Uterus (tissue), 4 donors: ENCODE results near the gene SLC25A1. TPM values are rescaled to one million over a fixed set of nuclear protein-coding genes. Genes with fewer than 3 reads are reported as not detected.
A peak's percentile ranks its signal among the peaks of the same experiment; 100 is the strongest.

Source experiments
- DNase-seq, 2 donors: peaks; one replicate each; pipeline ENCODE4 v3.0.0-alpha.2; 2019 to 2020
- H3K27ac ChIP-seq, 2 donors: fragments of 200-600 bp; sonication (generic); 1 replicate in 1 of 2; 2 replicates in 1 of 2; pipeline ENCODE4 v1.5.1; 2016 to 2018
- H3K27me3 ChIP-seq, 2 donors: fragments of 200-600 bp; sonication (generic); one replicate each; pipeline ENCODE4 v1.5.1; 2018 to 2019; ENCODE audit warnings: control low read depth in 1 of 2
- H3K36me3 ChIP-seq, 2 donors: fragments of 200-600 bp; sonication (generic); one replicate each; pipeline ENCODE4 v1.5.1; 2019; ENCODE audit warnings: control low read depth in 1 of 2
- H3K4me1 ChIP-seq, 2 donors: fragments of 200-600 bp; sonication (generic); one replicate each; pipeline ENCODE4 v1.5.1; 2018 to 2019; ENCODE audit warnings: control low read depth in 1 of 2
- H3K4me3 ChIP-seq, 2 donors: fragments of 200-600 bp; sonication (generic); 1 replicate in 1 of 2; 2 replicates in 1 of 2; pipeline ENCODE4 v1.5.1; 2018 to 2019; ENCODE audit warnings: mild to moderate bottlenecking in 1 of 2
- H3K9me3 ChIP-seq, 2 donors: fragments of 200-600 bp; sonication (generic); one replicate each; pipeline ENCODE4 v1.5.1; 2019; ENCODE audit warnings: control low read depth in 1 of 2
- CTCF ChIP-seq, 4 experiments: fragments of 200-600 bp in 2 of 4; fragments of 450-650 bp in 2 of 4; sonication (generic) in 2 of 4; IDR thresholded peaks; one replicate each; pipeline ENCODE4 v1.5.1; 2016 to 2019; ENCODE audit warnings: antibody characterized with exemption in 4 of 4, mild to moderate bottlenecking in 2 of 4, moderate library complexity in 1 of 4
- POLR2A ChIP-seq, 2 donors: fragments of 450-650 bp; IDR thresholded peaks; one replicate each; pipeline ENCODE4 v1.6.1; 2016; ENCODE audit warnings: antibody characterized with exemption in 2 of 2, mild to moderate bottlenecking in 1 of 2, moderate library complexity in 1 of 2
- intact Hi-C: fragments of 100-400 bp; cut with DNase I; formaldehyde crosslinking; loops from one replicate; pipeline ENCODE4 v1.15.1; 2023; ENCODE audit warnings: low total_unique reads
- total RNA-seq, 4 donors: library from RNA; depleted of rRNA in 3 of 4; stranded (reverse); fragments of >200 nt in 3 of 4; gene quantifications; one replicate each; pipeline versions ENCODE4 v1.1.0 to v1.2.4, GENCODE V29; 2014 to 2023
- donor health status: DM: yes; HTN: yes; CAD: no.

SLC25A1 gene
- total RNA-seq, 4 donors from 2014 or later = 4.7 to 42.7 (median 27.3) TPM

- TF ChIP-seq CTCF (IDR thresholded peaks at IDR 0.05) (no peak), POLR2A (IDR thresholded peaks at IDR 0.05) (no peak)
- H3K36me3 ChIP-seq = no peaks in the 10 kb centered on the region
- H3K9me3 ChIP-seq = no peaks in the 10 kb centered on the region
- no peak overlapping the region for H3K27ac ChIP-seq
- intact Hi-C loops = no loop called here
- peaks cover 0 to 6% of the 10 kb centered on the region in 2 donors for H3K4me1 ChIP-seq
- no peak for DNase-seq
- H3K27me3 ChIP-seq = no peaks in the 10 kb centered on the region
- H3K4me3 ChIP-seq = no peak overlapping the region
These were observed 3.4 kb upstream of the SLC25A1 start for GRCh38 chr22:19181786-19182471.

GRCh38 chr22:19180740-19181410 lies 2.3 kb upstream of the SLC25A1 start:
- no peak for TF ChIP-seq POLR2A (IDR thresholded peaks at IDR 0.05)
- no peak for TF ChIP-seq CTCF (IDR thresholded peaks at IDR 0.05)
- Histone ChIP-seq H3K27me3 (no peaks in the 10 kb centered on the region), H3K9me3 (no peaks in the 10 kb centered on the region), H3K36me3 (no peaks in the 10 kb centered on the region), H3K27ac (no peak overlapping the region), H3K4me1 (peaks cover 0 to 9% of the 10 kb centered on the region in 2 donors), H3K4me3 (no peak overlapping the region)
- intact Hi-C loops = no loop called here
- no peak for DNase-seq

- no peaks in the 10 kb centered on the region for H3K27me3 ChIP-seq
- no peak for DNase-seq
- peak overlapping the region in 1 of 2 donors; percentile 94 for H3K27ac ChIP-seq
- no peak for TF ChIP-seq CTCF (IDR thresholded peaks at IDR 0.05)
- TF ChIP-seq POLR2A (IDR thresholded peaks at IDR 0.05) = no peak
- no peak overlapping the region for H3K4me3 ChIP-seq
- intact Hi-C loops = no loop called here
- H3K9me3 ChIP-seq = no peaks in the 10 kb centered on the region
- peaks cover 0 to 9% of the 10 kb centered on the region in 2 donors for H3K4me1 ChIP-seq
- H3K36me3 ChIP-seq = no peaks in the 10 kb centered on the region
These were observed 1.7 kb upstream of the SLC25A1 start for GRCh38 chr22:19180234-19180633.

GRCh38 chr22:19179497-19180048 lies 1.0 kb upstream of the SLC25A1 start:
- peak overlapping the region; percentile 82 to 94 for H3K27ac ChIP-seq
- peak overlapping the region; percentile 44 to 80 for H3K4me3 ChIP-seq
- peak; percentile 77 to 78 for DNase-seq
- intact Hi-C loops = no loop called here
- H3K4me1 ChIP-seq = peaks cover 0 to 15% of the 10 kb centered on the region in 2 donors
- no peaks in the 10 kb centered on the region for H3K27me3 ChIP-seq
- no peaks in the 10 kb centered on the region for H3K36me3 ChIP-seq
- TF ChIP-seq CTCF (IDR thresholded peaks at IDR 0.05) = peak; percentile 59 to 77 (median 73)
- TF ChIP-seq POLR2A (IDR thresholded peaks at IDR 0.05) = no peak
- H3K9me3 ChIP-seq = no peaks in the 10 kb centered on the region
